Stomach (tissue), 4 donors: Measurements from ENCODE around the gene BTG1.

Source experiments
- CTCF ChIP-seq, 7 experiments: fragments of 450-650 bp in 4 of 7; fragments of 200-600 bp in 3 of 7; sonication (generic) in 3 of 7; IDR thresholded peaks; one replicate each; pipeline ENCODE4 v1.5.1; 2016 to 2019; ENCODE audit warnings: antibody characterized with exemption in 7 of 7, control low read depth in 2 of 7, mild to moderate bottlenecking in 1 of 7
- EP300 ChIP-seq: sonication (generic); formaldehyde crosslinking; IDR thresholded peaks from one replicate; pipeline ENCODE4 v1.6.1; 2017; ENCODE audit warnings: antibody characterized with exemption
- POLR2A ChIP-seq, 4 donors: fragments of 450-650 bp; IDR thresholded peaks; one replicate each; pipeline ENCODE4 v1.6.1; 2016; ENCODE audit warnings: antibody characterized with exemption in 4 of 4, control low read depth in 2 of 4, mild to moderate bottlenecking in 1 of 4, moderate library complexity in 1 of 4
- POLR2AphosphoS5 ChIP-seq, 3 donors: sonication (generic); formaldehyde crosslinking; IDR thresholded peaks; one replicate each; pipeline ENCODE4 v1.6.1; 2016; ENCODE audit warnings: antibody characterized with exemption in 3 of 3

DNA sequence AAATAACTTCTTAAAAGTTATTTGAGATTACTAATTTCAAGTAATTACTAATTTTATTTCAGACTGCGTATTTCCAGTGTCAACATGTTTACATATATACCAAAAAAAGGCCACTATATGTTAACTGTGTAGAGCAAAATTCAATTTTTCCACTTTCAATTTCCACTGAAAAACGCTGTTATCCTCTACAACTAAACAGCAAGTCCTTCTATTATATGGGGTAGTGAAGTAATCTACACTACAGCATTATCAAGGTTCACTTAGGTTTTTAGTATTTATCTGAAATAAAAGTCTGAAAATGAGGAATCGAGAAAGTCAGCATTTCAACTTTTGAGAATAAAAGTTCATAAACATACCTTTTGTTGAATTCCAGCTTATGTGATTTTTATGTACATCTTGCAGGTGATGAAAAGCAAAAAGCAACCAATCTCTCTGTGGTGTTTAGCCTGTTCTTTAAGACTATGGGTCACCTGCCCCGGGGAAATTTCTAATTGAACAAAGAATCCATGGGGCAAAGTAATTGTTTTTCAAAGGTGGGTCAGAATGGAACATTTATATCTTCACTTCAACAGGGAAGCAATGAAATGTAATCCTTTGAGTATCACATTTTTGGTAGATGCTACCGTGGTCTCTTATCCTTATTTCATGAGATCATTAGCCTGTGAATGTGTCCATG, 3.3 kb downstream of the BTG1 start:
- TF ChIP-seq POLR2A (IDR thresholded peaks at IDR 0.05) (no peak), CTCF (IDR thresholded peaks at IDR 0.05) (no peak), POLR2AphosphoS5 (IDR thresholded peaks at IDR 0.05) (no peak), EP300 (no peak)
